NCI-H526 treated with DMSO at 0.1 percent for 48 hours (cell line): ENCODE data around the gene SLC2A1.

Experiments
- DNase-seq: peaks from one replicate; lab custom pipeline; 2025; lab: John Stamatoyannopoulos, UW

SLC2A1 gene

GRCh38 chr1:42979896-42980800 is 21.5 kb upstream of the SLC2A1 start:
- DNase-seq, result no peak

- DNase-seq, result no peak
These were observed 20.4 kb upstream of the SLC2A1 start for GRCh38 chr1:42979036-42979430.

- no peak for DNase-seq
These were observed 19.8 kb upstream of the SLC2A1 start for GRCh38 chr1:42978317-42979035.

DNA sequence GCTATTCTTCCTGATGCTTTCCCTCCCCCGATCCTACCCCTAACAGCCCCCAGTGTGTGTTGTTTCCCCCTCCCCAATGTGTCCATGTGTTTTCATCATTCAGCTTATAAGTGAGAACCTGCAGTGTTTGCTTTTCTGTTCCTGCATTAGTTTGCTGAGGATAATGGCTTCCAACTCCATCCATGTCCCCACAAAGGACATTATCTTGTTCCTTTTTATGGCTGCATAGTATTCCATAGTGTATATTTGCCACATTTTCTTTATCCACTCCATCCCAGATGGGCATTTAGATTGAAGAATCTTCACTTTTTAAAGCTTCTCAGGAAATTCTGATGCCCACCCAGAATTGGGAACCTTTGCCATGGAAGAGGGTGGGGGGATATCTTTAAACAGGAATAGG is 19.0 kb upstream of the SLC2A1 start:
- no peak for DNase-seq

GRCh38 chr1:42975561-42976225 is 17.0 kb upstream of the SLC2A1 start:
- no peak for DNase-seq

DNA sequence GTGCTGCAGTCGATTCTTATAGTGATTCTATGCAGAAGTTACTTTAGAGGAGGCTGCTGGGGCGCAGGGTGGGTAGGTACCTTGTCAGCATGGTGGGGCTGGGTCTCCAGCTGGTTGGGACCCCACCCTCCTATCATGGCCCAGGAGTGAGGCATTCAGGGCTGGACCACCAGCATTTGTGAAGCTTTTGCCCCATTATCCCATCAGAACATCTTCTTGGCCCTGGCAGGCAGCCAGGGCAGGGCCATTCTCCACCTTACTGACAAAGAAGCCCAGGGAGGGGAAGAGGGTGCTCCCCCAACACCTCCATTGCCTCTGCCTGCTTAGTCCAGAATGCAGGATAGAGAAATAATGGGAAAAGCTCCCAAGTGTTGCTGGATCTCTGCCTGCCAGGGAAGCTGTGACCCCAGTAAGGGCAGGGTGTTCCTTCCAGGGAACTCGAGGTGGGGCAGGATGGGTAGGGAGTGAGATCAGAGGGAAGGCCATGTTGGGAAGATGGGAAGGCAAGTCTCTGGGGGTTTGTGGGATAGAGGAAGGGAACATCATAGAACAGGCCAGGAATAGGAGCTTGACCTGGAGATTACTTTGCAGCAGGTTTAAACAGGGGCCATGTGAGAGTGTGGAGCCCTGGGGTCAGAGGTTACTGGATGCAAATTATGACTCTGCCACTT is 16.2 kb upstream of the SLC2A1 start:
- DNase-seq, result no peak

GRCh38 chr1:42973799-42974198 is 15.1 kb upstream of the SLC2A1 start:
- no peak for DNase-seq

DNA sequence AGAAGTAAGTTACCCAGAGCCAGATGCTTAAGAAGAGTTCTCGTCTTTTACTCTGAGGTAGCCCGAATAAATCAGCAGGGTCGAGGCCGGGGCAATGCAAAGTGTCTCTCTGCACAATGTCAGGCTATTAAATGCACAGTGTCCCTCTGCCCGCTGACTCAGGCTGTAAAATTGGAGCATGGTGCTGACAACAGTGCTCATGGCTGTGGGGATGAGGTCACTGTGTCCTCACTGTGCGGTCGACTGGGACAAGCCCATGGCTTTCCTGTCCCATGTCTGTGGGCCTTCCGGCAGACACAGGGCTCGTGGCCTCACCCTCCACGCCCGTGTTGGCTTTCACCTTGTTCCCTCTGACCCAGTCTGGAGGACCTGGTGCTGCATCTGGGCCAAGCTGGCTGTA is 14.6 kb upstream of the SLC2A1 start:
- DNase-seq, result no peak

GRCh38 chr1:42971841-42972291 is 13.2 kb upstream of the SLC2A1 start:
- DNase-seq, result no peak

DNA sequence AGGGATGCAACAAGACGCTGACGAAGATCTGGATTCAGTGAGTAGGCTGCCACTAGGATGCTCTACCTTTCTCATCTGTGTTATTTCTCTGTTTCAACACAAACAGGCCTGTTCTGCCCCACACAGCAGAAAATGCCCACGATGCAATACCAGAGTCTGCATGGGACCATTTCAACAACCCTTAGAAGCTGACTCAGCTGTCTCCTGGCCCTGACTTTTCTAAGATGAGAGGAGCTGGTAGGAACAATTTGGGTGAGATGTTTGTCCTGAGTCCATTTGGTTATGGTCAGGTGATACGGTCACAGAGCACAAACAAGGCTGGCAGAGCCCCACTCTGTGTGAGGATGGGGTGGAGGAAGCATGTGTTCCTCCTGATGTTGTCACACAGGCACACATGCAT is 11.5 kb upstream of the SLC2A1 start:
- no peak for DNase-seq

DNA sequence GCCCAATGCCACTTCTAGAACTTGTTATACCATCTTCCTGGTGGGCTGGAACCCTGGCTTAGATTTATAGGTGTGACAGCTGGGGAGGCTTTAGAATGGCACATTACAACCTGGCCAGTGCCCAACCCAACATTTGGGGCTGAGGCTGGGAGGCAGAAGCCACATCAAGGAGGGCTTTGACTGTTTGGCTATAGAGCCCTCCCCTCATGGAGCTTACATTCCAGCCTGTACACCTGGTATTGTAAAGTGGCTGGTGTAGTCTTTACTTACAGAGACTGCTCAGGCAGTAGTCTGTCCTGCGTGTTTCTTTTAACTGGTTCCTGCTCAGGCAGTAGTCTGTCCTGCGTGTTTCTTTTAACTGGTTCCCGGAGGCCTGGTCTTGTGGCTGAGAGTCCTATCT is 10.0 kb upstream of the SLC2A1 start:
- no peak for DNase-seq

DNA sequence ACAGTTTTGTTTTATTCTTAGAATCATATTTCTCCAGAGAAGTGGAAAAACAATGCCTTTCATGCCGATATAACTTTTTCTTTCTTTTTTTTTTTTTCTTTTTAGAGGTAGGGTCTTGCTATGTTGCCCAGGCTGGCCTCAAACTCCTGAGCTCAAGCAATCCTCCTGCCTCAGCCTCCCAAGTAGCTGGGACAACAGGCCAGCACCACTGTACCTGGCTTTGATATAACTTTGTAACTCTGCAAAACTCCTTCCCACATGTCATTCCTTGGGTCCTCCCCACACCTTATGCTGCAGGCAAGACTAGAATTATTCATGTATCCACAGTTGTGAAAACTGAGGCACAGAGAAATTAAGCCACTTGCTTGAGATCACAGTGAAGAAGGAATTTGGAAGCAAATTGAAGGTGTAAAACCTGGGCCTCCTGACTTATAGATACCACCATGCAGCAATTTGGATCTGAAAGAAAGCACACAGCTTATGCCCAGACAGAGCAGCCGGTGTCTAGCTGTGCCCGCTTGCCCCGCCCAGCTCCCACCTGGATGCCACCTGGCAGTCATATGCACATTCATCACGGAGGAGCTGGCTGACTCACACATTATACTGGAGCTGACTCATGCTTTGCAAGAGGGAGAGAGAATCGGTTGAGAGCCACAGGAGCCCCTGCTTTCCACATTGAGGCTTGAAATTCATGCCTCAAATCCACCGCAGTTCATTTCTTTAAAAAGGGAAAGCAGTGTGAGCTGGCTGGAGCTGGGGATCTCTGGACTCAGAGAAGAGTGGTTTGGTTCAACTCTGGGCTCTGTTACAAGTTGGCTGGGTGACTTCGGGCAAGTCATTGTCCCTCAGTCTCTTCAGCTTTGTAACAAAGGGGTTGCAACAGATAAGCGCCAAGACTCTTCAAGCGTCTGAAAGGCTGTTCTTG is 8.3 kb upstream of the SLC2A1 start:
- peak; percentile 74 for DNase-seq

GRCh38 chr1:42965378-42965777 is 6.7 kb upstream of the SLC2A1 start:
- no peak for DNase-seq

DNA sequence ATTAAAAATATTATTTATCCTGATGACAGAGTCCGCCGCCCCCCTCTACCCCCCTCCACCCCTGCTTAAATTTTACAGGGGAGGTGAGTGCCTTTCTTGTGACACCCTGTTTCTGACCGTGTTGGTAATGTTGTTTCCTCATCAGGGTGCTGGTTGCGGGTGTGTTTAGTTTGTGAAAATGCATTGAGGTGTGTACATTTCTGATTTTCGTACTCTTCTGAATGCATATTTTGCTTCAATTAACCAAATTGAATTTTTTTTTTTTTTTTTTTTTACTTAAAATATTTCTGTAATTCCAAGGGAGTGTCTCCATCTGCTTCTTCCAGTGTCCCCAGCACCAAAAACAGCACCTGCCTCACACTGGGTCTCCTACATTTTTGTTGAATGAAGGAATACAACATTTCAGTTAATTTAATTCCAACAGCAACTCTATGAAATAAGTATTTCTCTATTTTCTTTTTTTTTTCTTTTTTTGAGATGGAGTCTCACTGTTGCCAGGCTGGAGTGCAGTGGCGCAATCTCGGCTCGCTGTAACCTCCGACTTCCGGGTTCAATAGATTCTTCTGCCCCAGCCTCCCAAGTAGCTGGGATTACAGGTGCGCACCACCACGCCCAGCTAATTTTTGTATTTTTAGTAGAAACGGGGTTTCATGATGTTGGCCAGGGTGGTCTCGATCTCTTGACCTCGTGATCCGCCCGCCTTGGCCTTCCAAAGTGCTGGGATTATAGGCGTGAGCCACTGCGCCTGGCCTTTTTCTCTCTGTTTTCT is 5.6 kb upstream of the SLC2A1 start:
- no peak for DNase-seq

GRCh38 chr1:42963378-42964043 is 4.8 kb upstream of the SLC2A1 start:
- DNase-seq, result no peak

DNA sequence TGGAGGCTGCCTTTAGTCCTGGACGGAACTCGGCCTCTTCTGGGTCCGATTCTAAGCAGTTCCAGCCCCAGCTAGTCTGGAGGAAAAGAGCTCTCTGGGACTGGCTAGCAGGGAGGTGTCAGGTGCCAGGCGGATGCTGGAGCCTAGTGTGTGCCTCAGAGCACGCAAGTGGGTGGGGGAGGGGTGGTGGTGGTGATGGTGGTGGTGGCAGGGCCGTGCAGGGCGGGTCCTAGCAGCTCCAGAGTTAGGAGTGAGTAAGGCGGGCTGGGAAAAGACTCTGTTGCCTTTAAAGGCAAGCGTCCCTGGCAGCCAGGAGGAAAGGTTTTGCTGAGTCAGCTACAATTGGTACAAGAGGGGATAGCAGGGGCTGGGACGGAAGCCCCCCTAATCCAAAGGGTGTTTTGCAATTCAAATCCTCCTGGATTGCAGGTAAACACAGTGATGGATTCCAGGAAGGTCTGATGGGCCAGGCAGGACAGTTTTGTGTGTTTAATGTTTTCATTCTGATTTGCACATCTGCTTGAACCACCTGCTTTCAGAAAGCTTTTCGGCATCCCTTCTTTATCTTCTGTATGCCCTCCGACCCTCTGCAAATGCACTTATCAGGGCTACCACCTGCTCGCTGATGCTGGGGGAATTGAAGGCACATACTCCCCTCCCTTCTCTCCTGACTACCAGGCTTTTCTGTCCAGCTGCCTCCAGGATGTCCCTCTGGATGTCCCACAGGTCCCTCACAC is 4.1 kb upstream of the SLC2A1 start:
- peak; percentile 99 for DNase-seq

DNA sequence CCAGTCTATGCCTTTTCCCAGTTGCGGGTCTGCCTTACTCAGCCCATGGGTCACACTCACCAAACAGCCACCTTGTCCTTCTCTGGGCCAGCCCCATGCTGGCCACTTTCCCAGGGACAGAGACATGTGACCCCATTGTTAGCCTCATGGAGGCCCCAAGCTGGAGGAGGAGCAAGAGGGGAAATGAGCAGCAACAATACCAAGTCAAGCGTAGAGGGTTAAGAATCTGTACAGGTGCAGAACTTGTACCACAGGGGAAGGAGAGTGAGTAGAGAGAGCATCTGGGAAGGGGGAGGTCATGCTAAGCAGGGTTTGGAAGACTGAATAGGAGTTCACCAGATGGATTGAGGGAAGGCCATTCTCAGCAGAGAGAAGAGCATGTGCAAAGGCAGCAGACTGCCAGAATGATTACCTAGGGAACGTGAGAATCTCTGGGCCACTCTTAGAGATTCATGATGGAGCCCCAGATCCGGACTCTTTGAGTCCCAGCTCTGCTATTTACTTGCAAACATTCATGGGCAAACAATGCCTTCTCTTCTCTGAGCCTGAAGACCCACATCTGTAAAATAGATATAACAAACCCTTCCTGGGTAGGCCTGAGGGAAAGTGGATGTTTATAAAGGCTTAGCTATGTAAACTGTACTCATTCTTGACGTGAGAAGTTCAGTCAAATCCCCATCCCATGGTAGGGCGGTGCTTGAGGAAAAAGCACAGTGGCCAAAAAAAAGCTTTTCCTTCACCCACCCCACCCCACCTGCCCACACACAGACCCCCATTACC is 2.8 kb upstream of the SLC2A1 start:
- no peak for DNase-seq
